GM21619 (cell line): ENCODE data around the gene PIAS4.

Experiments used
- ATAC-seq: cut with Tn5 transposase; IDR thresholded peaks from one replicate; pipeline ENCODE4 v1.9.1; 2021; ENCODE audit not compliant: unreplicated experiment

PIAS4 gene

DNA sequence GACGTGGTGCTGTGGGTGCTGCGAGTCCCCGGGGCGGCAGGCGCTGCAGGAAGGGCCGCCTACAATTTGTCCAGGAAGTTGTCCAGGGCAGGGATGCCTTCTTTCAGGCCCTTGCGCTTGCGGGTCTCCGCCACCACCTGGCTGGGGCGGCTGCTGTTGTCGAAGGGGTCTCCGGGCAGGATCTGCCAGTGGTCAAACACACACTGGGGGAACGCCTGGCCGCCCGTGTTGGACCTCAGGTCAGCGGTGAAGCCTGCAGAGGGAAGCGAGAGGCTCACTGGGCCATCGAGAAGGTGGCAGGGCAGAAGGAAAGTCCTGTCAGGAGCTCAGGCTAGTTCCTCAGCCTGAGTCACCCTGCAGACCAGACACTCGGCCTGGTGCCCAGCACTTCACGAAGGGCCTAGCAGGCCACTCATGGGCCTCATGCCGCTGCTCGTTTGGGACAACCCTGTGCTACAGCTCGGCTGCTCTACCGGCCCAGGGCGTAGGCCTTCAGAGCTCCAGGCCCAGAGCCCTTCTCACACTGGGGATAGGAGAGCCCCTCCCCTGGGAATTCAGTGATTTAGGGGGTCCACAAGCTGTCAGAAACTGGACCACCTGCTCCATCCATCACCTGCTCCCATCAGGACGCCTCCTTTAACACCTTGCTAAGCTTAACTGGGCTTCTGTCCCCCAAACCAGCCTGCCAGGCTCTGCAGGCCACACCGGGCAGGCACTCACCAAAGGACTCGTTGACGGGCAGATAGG is 30.9 kb upstream of the PIAS4 start:
- no peak for ATAC-seq

GRCh38 chr19:3977242-3978143 is 30.0 kb upstream of the PIAS4 start:
- no peak for ATAC-seq

DNA sequence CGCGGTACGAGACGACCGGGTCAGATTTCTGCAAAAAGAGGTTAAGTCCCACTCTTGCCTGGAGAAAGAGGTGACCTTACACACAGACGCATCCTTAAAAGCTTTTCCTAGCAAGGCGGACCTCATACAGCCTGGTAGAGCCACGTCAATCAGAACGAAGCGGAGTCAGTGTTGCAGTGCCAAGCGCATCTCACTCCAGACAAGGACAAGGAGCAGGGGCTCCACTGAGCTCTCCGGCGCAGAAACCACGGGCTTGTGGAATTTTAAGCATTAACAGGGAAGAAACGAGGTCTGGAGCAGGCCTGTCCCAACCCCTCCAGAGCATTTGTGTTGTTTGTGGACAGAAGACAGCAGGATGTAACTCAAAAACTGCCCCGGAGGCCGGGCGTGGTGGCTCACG is 29.4 kb upstream of the PIAS4 start:
- no peak for ATAC-seq

DNA sequence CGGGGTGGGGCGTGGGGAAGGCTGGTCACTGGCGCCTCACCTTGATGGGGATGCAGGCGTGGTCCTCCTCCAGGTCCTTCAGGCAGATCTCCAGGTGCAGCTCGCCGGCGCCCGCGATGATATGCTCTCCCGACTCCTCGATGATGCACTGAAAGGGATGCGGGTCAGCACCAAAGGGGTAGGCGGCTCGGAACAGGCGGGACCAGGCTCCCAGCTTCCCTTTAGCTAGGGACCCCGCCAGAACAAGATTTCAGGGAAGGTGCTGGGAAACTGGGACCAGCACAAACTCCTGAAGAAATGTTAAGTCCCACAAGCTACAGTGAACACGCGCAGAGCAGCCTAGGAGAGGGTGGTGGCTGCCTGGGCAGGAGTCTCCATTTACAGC is 28.3 kb upstream of the PIAS4 start:
- ATAC-seq = no peak

- no peak for ATAC-seq
Measured at GRCh38 chr19:3979674-3980352, 27.7 kb upstream of the PIAS4 start.

- ATAC-seq = no peak
Measured at GRCh38 chr19:3980353-3981251, 26.9 kb upstream of the PIAS4 start.

DNA sequence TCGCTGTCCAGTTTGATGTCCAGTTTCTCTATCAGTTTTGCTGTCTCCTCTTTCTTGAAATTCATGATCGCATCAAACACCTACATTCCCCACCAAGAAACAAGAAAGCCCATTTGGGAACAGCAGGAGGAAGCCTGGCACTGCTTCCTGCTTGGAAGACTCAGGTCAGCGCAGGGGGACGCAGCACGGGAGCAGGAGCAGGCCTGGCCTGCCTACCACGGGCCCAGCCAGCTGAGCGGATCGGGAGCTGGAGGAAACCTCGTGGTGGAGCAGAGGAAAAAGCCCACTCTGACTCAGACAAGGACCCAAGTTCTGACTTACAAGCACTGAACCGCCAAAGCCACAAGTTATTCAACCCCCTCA is 26.2 kb upstream of the PIAS4 start:
- ATAC-seq = no peak

GRCh38 chr19:3981736-3982681 is 25.5 kb upstream of the PIAS4 start:
- ATAC-seq = no peak

DNA sequence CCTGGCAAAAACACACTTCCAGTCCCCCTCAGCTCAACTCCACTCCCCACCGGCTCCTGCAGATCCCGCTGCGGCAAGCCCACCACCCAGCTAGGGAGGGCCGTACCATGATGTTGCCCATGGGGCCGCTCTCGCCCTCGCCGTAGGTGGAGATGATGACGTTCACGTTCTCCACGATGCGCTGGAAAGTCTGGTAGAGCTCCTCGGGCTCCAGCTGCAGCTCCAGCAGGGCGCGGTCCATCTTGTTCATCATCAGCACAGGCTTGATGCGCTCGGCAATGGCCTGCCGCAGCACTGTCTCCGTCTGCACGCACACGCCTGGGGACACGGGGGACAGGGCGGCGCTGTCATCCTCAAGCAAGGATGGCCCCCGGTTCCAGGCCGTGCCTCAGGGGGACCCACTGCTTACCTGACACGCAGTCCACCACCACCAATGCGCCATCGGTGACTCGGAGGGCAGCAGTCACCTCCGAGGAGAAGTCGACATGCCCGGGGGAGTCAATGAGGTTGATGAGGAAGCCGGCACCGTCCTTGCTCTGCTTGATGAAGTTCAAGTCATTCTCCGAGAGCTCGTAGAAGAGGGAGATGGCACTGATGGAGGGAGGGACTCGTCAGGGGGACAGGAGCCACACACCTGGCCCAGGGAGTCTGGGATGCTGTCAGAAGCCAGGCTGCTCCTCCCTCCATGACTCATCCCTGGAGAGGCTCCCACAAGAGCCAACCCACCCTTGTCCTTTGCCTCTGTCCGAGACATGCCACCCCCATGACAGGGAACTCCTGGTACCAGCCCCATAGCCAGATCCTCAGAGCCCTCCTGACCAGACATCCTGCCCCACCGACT is 24.6 kb upstream of the PIAS4 start:
- ATAC-seq = no peak

- no peak for ATAC-seq
Measured at GRCh38 chr19:3983542-3983914, 24.0 kb upstream of the PIAS4 start.

DNA sequence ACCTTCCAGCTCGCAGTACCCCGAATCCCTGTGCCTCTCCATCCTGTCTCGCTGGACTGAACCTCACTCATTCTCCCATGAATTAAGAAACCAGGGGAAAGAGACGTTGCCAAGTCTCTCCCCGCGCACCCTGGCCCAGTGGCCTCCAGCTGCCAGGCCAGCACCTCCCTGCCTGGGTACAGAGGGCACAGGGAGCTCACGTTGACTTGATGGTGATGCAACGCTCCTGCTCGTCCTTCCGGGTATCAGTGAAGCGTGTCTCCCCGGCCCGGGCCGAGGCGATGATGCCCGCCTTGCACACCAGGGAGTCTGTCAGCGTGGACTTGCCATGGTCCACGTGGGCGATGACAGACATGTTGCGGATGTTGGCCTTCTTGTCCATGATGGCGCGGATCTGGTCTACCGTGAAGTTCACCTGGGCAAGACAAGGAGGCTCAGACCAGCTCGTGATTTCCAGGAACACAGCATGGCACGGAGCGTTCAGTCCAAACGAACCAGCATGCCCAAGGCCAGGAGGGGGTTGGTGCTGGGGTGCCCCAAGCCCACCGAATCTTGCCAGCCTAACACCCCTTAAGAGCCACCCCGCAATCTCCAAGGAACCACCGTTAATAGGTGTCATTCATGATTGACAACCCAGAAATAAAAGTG is 23.5 kb upstream of the PIAS4 start:
- ATAC-seq = no peak

- no peak for ATAC-seq
Measured at GRCh38 chr19:3984584-3984907, 23.0 kb upstream of the PIAS4 start.

- no peak for ATAC-seq
Measured at GRCh38 chr19:3984908-3985642, 22.5 kb upstream of the PIAS4 start, which contains the start of gene EEF2. TSS of gene EEF2 (minus strand) at chr19:3985463. CDS start at chr19:3985380, 83 bp downstream.

DNA sequence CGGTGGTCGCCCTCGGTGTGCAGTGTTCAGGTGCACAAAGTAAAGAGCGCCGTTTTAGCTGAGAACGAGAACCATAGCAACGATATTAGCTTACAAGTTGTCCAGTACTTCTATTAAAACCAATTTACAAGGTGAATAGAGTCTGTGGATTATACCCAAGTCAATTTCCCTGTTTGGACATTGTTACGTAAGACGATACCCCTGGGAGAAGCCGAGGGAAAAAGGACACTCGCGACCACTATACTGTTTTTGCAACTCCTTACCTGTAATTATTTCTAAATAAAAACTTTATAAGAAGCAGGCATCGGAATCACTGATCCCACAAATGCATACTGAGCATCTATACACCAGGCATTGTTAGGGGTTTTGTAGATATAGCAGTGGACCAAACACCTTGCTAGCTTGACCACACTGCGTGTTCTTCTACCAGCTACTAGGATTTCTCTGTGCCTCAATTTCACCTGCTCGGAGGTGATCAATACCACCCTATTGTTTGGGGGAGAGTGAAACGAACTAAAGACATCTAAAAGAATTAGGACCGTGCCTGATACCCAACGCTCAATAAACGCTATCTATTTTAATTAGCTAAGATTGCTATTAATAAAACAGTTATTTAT is 21.8 kb upstream of the PIAS4 start:
- no peak for ATAC-seq

DNA sequence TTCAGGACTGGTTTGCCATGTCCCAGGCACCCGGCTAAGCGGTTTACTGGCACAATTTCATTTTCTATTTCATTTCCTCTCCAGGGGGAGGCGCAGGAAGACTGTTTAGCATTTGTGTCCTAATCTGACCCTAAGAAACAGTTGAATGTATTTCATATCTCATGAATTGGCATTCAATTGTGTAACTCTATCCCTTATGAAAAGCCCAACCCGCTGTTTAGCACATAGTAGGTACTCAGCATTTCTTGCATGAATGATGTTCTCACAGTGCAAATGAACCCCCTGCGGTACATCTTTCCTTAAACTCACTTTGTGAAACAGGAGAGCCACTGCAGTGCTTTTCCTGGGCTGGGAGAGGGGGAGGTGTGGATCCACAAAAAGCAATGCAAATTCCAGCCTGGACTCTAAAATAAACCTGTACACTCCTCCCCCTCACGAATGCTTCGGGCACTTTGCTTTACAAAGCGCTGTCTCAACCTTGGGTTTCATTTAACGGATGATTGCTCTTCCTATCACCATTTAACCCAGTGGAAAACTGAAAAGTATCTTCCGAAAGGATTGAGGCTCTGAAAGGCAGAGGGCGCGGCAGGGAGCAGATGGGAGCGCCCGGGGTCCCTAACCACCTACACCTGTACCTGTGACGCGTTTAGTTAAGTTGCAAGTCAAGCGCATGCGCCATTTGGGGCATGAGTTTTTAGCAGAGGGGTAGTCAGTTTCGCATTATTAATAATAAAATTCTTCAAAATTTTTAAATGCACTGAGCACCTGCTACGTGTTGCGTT is 21.1 kb upstream of the PIAS4 start:
- no peak for ATAC-seq

DNA sequence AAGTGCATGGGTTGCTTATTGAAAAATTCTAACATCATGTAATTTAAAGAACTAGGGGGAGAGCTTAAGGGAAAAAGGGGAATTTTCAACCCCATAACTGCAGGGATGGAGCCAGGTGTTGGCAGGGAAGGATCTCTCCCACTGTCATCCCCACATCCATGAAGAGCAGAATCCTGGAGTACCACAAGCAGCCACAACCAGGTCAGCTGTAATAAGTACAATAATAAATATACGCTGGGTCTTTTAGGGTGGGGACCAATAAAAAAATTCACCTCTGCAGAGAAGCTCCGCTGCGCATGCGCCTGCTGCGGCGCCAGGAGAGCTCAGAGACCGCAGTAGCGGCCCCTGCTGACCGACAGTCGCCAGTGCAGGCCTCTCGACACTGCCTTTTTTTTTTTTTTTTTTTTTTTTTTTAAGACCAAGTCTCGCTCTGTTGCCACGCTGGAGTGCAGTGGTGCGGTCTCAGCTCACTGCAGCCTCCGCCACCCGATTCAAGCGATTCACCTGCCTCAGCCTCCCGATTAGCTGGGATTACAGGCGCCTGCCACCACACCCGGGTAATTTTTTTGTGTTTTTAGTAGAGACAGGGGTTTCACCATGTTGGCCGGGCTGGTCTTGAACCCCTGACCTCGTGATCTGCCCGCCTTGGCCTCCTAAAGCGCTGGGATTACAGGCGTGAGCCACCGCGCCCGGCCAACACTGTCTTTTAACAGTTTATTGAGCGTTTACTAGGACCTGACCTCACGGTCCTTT is 19.7 kb upstream of the PIAS4 start:
- ATAC-seq = no peak
